HG02938 (cell line): ENCODE results near the gene KIRREL1.

Experiments
- ATAC-seq: cut with Tn5 transposase; IDR thresholded peaks from one replicate; pipeline ENCODE4 v1.9.1; 2021; ENCODE audit warnings: mild to moderate bottlenecking, moderate library complexity; ENCODE audit not compliant: unreplicated experiment

KIRREL1 gene

GRCh38 chr1:157971769-157972168 is 21.7 kb upstream of the KIRREL1 start:
- ATAC-seq, result no peak

GRCh38 chr1:157975228-157975950 is 18.1 kb upstream of the KIRREL1 start:
- no peak for ATAC-seq

- ATAC-seq, result no peak
These were observed 16.6 kb upstream of the KIRREL1 start for GRCh38 chr1:157976888-157977287.

GRCh38 chr1:157978586-157979403 is 14.7 kb upstream of the KIRREL1 start:
- no peak for ATAC-seq

GRCh38 chr1:157982136-157982535 is 11.3 kb upstream of the KIRREL1 start:
- ATAC-seq, result no peak

- no peak for ATAC-seq
These were observed 9.7 kb upstream of the KIRREL1 start for GRCh38 chr1:157983787-157984186.

- no peak for ATAC-seq
These were observed 9.0 kb upstream of the KIRREL1 start for GRCh38 chr1:157984469-157984868.

- no peak for ATAC-seq
These were observed 8.0 kb upstream of the KIRREL1 start for GRCh38 chr1:157985473-157985872.

- no peak for ATAC-seq
These were observed 5.4 kb upstream of the KIRREL1 start for GRCh38 chr1:157988002-157988401.

- no peak for ATAC-seq
These were observed 1.2 kb upstream of the KIRREL1 start for GRCh38 chr1:157992031-157992832.

GRCh38 chr1:157992833-157993146 is 655 bp upstream of the KIRREL1 start:
- ATAC-seq, result no peak

- ATAC-seq, result no peak
These were observed 617 bp downstream of the KIRREL1 start for GRCh38 chr1:157993918-157994605.

- no peak for ATAC-seq
These were observed 1.5 kb downstream of the KIRREL1 start for GRCh38 chr1:157994704-157995582.

- ATAC-seq, result no peak
These were observed 2.2 kb downstream of the KIRREL1 start for GRCh38 chr1:157995583-157996169.

GRCh38 chr1:157996433-157996832 is 3.0 kb downstream of the KIRREL1 start:
- ATAC-seq, result no peak

GRCh38 chr1:158000507-158000906 is 7.1 kb downstream of the KIRREL1 start:
- no peak for ATAC-seq

GRCh38 chr1:158002022-158002630 is 8.7 kb downstream of the KIRREL1 start:
- no peak for ATAC-seq

GRCh38 chr1:158002631-158003405 is 9.4 kb downstream of the KIRREL1 start:
- ATAC-seq, result no peak
